Erythroblast (primary cell): ENCODE results near the gene GTF2IRD1.
"Not testable (repeated sequence)": the region's sequence is repeated elsewhere in the genome, so short reads cannot be mapped to it uniquely, and the experiment has no call there.

Experiments used
- DNase-seq, 2 experiments: peaks; one replicate each; lab custom pipeline; 2025; lab: John Stamatoyannopoulos, UW
- GATA1 ChIP-seq: IDR thresholded peaks from 2 replicates; pipeline ENCODE4 v1.6.1; 2011; ENCODE audit warnings: low read depth, mild to moderate bottlenecking, control low read depth, low read length, moderate library complexity
- POLR2A ChIP-seq: IDR thresholded peaks from 2 replicates; pipeline ENCODE4 v1.6.1; 2011; ENCODE audit warnings: mild to moderate bottlenecking, low read length

Gene GTF2IRD1

DNA sequence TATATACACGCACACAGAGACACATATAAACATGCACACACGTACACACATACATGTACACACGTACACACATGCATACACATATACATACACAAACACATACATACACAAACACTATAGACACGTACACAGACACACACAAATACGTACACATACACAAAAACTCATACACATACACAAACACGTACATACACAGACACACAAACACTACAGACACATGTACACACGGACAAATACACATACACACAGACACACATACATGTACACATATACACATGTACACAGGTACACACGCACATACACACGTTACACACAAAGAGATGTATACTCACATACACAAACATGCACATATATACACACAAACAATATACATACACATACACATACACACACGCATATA, 35.2 kb upstream of the GTF2IRD1 start:
- DNase-seq, result no peak
- TF ChIP-seq GATA1, result no peak
- TF ChIP-seq POLR2A, result no peak

DNA sequence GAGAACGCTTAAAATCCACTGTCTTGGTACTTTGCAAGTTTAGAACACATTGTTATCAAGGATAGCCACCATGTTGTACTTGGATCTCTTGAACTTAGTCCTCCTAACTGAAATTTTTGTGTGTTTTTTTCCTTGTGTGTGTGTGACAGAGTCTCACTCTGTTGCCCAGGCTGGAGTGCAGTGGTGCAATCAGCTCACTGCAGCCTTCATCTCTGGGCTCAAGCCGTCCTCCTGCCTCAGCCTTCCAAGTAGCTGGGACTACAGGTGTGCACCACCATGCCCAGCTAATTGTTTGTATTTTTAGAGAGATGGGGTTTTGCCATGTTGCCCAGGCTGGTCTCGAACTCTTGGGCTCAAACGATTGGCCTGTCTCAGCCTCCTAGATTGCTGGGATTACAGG, 34.5 kb upstream of the GTF2IRD1 start:
- DNase-seq, result not testable (repeated sequence)

DNA sequence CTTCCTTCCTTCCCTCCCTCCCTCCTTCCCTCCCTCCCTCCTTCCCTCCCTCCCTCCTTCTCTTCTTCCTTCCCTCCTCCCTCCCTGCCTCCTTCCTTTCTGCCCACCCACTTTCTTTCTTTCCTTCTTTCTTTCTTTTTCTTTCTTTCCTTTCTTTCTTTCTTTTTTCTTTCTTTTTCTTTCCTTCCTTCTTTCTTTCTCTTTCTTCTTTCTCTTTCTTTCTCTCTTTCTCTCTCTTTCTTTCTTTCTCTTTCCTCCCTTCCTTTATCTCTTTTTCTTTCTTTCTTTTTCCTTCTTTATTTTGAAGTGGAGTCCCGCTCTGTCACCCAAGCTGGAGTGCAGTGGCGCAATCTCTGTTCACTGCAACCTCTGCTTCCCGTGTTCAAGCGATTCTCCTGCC, 33.7 kb upstream of the GTF2IRD1 start:
- no peak for DNase-seq
- TF ChIP-seq GATA1 (no peak), POLR2A (no peak)

DNA sequence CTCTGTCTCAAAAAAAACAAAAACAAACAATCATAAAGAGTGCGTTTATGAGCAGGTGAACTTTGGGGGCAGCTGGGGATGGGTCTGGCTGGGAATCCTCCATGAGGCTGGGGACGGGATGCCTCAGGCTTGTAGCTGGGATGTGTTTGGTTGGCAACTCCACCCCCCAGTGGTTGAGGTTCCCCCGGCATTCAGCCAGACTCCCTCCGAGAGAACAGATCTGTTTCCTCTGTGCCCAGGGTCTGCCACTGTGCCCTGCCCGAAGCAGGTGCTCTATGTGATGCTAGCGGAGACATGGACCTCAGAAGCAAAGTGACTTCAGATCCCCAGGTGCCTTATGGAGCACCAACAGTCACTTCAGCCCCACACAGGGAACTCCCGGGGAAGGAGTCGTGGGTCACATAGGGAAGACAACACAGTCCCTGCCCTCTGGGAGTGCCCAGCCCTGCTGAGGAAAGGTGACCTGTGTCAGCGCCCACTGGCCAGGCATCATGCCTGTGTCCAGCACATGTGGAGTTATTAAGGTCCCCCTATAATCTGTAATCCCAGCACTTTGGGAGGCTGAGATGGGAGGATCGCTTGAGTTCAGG, 29.3 kb upstream of the GTF2IRD1 start:
- DNase-seq, result no peak
- no peak for TF ChIP-seq POLR2A

- no peak for DNase-seq
- TF ChIP-seq GATA1 (no peak), POLR2A (no peak)
Measured at GRCh38 chr7:74428023-74428422, 25.7 kb upstream of the GTF2IRD1 start.

DNA sequence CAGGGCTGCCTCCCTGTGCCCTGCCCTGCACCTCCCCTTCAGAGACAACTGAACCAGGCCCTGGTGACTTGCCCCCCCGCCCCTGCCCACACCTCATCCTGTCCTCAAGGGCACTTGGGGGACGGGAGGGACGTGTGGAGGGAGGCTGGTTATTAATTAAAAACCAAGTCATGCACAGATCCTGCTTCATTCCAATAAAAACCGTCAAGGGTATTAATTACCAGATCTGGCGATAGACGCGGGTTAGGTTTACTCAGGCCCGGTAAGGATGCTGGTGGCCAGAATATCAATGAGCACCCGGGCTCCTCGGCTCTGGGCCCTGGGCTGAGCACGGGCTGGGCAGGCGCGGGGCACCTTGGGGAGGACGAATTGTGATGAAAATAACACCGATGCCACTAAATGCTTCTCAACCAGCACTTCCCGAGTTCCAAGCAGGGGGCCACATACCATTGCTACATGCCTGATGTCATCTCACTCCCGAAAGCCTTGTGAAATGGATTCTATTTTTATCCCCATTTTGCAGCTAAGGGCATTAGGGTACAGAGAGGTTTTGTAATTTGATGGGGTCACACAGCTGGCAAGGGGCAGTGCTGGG, 24.5 kb upstream of the GTF2IRD1 start:
- no peak for DNase-seq
- TF ChIP-seq GATA1, result no peak
- TF ChIP-seq POLR2A, result no peak

- not testable (repeated sequence) for DNase-seq
Measured at GRCh38 chr7:74430409-74430808, 23.3 kb upstream of the GTF2IRD1 start.

GRCh38 chr7:74430961-74431466, 22.7 kb upstream of the GTF2IRD1 start:
- TF ChIP-seq POLR2A (no peak), GATA1 (no peak)
- no peak for DNase-seq

DNA sequence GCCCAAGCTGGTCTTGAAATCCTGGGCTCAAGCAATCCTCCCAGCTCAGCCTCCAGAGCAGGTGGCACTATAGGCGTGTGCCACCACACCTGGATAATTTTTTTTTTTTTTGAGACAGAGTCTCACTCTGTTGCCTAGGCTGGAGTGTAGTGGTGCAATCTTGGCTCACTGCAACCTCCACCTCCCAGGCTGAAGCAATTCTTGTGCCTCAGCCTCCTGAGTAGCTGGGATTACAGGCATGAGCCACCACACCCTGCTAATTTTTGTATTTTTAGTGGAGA, 16.5 kb upstream of the GTF2IRD1 start:
- not testable (repeated sequence) for DNase-seq

- no peak for DNase-seq
- TF ChIP-seq POLR2A (no peak), GATA1 (no peak)
Measured at GRCh38 chr7:74438327-74438726, 15.4 kb upstream of the GTF2IRD1 start.

DNA sequence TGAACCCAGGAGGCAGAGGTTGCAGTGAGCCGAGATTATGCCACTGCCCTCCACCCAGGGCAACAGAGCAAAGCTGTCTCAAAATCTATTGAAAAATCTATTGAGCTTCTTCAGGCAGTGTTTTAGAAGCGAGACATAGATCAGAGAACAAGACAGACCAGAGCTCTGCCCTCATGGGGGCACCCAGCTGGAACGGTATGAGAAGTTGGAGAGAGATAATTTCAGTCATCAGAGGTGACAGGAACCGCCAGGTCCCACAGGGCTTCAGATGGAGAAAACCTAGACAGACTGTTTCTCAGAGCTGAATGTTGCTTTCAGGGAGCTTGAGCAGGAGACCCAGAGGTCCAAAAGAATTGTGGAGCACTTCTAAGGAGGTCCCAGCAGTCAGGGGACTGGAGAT, 14.2 kb upstream of the GTF2IRD1 start:
- DNase-seq, result no peak
- TF ChIP-seq POLR2A, result no peak
- no peak for TF ChIP-seq GATA1

DNA sequence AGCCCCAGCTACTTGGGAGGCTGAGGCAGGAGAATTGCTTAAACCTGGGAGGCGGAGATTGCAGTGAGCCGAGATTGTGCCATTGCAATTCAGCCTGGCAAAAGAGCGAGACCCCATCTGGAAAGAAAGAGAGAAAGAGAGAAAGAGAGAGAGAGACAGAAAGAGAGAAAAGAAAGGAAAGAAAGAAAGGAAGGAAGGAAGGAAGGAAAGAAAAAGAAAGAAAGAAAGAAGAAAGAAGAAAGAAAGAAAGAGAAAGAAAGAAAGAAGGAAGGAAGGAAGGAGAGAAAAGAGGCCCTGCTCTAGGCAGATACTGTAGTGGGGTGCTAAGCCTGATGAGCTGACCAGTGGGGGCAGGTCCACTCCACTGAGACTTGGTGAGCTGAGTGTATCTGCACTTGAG, 13.6 kb upstream of the GTF2IRD1 start:
- not testable (repeated sequence) for DNase-seq

- DNase-seq, result no peak
- no peak for TF ChIP-seq GATA1
- TF ChIP-seq POLR2A, result no peak
Measured at GRCh38 chr7:74441801-74442200, 11.9 kb upstream of the GTF2IRD1 start.

GRCh38 chr7:74443543-74444247, 10.0 kb upstream of the GTF2IRD1 start:
- DNase-seq, result no peak
- TF ChIP-seq GATA1, result no peak
- no peak for TF ChIP-seq POLR2A

GRCh38 chr7:74449144-74449543, 4.6 kb upstream of the GTF2IRD1 start:
- TF ChIP-seq POLR2A, result no peak
- no peak for TF ChIP-seq GATA1
- no peak for DNase-seq
